ENCODE measurements around the gene MMP14.

MMP14 gene

DNA sequence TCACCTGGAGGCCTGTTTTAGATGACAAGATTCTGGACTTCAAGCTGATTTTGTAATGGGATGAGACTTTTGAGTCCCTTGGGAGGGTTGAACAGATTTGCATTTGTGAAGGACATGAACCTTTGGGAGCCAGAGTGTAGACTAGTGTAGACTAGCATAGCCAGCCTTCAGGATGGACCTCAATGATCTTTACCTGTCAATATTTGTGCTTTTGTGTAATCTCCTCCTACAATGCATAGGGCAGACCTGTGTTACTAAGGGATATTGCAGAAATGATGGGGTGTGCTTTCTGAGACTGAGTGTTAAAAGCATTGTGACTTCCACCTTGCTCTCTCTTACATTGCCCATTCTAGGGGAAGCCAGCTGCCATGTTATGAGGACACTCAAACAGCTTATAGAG lies 25.3 kb downstream of the MMP14 start:
- DNase-seq (ENCODE audit: low spot score): no peak

DNA sequence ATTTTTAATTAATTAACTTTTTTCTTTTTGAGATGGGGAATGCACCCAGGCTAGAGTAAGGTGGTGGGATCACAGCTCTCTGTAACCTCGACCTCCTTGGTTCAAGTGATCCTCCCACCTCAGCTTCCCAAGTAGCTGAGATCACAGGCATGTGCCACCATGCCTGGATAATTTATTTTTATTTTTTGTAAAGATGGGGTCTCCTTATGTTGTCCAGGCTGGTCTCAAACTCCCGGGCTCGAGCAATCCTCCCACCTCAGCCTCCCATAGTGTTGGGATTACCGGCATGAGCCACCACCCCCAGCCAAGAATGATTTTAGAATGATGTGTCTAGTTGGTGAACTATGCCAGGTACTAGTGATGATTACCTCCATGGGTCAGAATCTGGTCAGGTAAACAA lies 28.6 kb downstream of the MMP14 start:
- DNase-seq (ENCODE audit: low spot score): no peak

DNA sequence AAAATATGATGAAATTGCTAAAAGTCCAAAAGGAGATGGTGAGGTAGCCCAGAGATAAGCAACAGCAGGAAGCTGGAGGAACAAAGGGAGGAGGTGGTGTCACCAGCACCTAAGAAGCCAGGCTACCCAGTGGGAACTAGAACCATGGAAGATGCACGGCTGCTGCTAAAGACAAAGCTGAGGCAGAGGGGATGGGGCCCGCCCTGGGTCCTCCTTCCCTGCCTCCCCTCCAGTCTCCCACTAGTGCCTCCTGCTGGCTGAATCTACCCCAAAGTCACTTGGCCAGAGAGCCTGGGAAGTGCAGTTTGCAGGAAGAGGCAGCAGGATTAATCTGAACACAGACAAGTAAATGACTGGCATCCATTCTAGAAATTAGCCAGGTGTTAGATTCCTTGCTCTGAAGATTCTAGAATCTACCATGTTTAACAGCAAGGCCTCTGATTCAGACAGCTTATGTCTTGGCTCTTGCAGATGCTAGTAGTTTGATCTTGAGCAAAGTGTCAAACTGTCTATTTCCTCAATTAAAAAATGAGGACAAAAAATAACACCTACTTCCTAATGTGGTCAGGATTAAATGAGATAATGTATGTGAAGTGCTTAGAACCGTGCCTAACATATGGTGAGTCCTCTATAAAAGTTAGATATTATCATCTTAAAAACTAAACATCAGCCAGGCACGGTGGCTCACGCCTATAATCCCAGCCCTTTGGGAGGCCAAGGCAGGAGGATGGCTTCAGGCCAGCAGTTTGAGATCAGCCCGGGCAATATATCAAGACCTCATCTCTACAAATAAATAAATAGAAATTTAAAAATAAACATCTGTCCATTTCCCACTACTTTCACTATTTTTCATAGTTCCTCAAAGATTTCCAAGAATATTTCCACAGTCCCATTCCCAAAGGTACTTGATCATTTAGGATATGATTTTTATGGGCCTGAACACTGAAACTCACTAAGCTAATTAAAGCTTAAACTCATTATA lies 29.3 kb downstream of the MMP14 start:
- DNase-seq (ENCODE audit: low spot score): no peak

GRCh38 chr14:22866874-22867273 lies 30.5 kb downstream of the MMP14 start:
- DNase-seq (ENCODE audit: low spot score): no peak

DNA sequence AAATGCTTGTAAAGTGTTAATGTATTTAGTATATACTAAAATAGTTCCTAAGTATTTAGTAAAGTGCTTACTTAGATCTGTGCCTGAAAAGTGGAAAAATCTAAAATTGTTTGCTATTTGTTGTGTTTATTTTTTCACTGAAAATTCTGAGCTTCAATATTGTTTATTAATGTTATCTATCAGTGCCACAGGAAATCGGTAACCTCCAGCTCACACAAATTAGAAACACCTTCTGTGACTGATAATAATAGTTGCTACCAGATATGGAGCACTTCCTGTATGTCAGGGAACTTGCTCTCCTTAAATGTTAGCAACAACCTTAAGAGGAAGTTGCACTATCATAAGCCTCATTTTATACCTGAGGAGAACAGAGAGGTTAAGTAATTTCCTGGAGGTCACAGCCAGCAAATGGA lies 34.4 kb downstream of the MMP14 start:
- DNase-seq (ENCODE audit: low spot score): no peak

DNA sequence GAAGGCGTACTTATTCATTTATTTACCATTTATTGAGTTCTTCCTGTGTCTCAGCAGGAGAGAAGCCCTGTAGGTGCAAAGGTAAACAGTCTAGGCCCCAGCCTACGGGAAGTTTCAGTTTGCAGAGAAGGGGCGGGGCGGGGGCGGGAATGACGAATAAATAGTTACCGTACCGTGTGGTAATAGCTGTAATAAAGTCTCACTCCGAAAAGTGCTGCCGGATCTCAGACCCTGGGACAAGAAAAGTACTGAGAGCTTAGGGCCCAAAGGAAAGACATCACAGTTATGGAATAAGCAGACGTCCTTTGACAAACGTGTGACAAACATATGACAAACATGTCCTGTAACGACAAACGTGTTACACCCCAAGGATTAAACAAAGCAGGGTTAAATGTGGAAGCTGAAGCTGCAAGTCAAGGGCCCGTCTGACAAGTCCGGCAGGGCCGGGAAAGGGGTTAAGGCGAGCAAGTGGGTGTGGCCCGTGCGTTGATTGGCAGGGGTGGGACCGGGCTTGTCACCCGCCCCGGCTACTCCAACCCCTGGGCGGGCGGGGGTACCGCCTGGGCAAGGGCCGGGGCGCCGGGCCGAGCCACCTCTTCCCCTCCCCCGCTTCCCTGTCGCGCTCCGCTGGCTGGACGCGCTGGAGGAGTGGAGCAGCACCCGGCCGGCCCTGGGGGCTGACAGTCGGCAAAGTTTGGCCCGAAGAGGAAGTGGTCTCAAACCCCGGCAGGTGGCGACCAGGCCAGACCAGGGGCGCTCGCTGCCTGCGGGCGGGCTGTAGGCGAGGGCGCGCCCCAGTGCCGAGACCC lies 35.0 kb downstream of the MMP14 start, which contains the start of gene LRP10:
LRP10 (plus strand) TSS at position 517 of the 809 bp plus-strand sequence. CDS start 564 bp downstream, outside the sequence.
- peak; percentile 91 for DNase-seq (ENCODE audit: low spot score)

- DNase-seq (ENCODE audit: low spot score): peak; percentile 81
Measured at GRCh38 chr14:22872033-22872832, 35.8 kb downstream of the MMP14 start.

DNA sequence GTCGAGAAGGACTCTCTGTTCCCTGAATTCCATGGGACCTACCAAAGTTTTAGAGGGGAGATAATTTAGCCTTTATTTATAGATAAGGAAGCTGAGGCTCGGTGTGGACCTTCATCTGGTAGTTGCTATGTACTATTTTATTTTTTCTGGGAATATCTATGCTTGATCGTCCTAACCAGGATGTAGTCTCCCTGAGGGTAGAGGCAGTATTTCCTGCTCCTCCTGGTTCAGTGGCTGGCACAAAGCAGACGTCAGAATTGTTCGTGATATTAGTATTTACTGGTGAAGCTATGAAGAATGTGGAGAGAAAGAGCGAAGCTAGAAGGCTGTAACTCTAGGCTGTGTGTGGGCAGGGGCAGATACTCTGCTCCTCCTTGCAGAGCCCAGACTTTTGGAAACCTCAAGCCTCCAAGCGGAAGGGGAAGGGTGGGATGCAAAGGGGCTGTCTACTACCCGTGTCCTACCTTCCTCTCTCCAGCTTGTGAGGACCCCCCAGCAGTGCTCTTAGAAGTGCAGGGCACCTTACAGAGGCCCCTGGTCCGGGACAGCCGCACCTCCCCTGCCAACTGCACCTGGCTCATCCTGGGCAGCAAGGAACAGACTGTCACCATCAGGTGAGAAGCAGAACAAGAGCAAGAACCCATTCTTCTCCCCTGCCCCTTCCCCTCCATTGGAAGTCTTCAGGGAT lies 36.6 kb downstream of the MMP14 start:
- no peak for DNase-seq (ENCODE audit: low spot score)

- DNase-seq (ENCODE audit: low spot score): no peak
Measured at GRCh38 chr14:22875003-22875747, 38.8 kb downstream of the MMP14 start.

- no peak for DNase-seq (ENCODE audit: low spot score)
Measured at GRCh38 chr14:22875748-22876319, 39.4 kb downstream of the MMP14 start.

DNA sequence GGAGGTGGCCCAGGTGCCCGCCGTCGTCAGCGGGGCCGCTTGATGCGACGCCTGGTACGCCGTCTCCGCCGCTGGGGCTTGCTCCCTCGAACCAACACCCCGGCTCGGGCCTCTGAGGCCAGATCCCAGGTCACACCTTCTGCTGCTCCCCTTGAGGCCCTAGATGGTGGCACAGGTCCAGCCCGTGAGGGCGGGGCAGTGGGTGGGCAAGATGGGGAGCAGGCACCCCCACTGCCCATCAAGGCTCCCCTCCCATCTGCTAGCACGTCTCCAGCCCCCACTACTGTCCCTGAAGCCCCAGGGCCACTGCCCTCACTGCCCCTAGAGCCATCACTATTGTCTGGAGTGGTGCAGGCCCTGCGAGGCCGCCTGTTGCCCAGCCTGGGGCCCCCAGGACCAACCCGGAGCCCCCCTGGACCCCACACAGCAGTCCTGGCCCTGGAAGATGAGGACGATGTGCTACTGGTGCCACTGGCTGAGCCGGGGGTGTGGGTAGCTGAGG lies 40.7 kb downstream of the MMP14 start:
- DNase-seq (ENCODE audit: low spot score): no peak

DNA sequence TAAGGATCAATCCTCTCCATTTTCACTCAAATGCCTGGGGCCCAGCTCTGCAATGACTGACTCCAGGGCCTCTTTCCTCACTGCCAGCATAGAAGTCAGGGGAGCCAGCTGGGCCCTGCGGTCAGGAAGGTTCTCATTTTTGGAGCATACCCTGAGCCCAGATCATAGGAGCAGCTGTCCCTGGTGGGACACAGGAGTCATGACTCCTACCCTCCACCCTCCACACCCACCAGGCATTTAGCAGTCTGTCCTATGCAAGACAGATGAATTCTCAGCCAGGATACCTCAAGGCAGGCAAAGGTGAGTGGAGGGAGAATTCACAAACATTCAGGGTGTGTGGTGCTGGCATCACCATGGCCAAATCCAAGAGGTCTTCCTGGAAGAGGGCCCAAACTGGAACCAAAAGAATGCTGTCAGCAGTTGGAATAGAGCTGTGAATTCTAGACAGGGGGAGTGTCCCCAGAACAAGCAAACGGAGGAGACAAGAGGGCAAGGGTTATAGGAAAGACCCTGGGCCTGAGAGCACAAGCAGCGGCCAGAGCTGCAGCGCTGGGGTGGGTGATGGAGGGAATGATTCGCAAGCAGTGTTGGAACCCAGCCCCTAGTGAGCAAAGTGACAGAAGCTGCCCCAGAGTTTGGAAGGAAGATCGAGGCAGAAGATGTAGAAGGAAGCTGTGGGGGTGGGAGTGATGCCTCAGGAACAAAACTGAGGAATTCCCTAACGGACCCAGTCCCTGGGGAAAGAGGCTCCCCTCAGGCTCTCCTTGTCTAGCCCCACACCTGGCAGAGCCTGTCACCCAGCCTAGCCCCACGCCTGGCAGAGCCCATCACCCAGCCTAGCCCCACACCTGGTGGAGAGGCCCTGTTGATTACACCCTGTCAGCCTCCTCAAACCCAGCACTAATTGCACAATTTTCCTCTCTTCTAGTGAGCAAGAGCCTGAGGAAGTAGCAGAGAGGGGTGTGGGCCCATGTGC lies 42.2 kb downstream of the MMP14 start:
- no peak for DNase-seq (ENCODE audit: low spot score)

DNA sequence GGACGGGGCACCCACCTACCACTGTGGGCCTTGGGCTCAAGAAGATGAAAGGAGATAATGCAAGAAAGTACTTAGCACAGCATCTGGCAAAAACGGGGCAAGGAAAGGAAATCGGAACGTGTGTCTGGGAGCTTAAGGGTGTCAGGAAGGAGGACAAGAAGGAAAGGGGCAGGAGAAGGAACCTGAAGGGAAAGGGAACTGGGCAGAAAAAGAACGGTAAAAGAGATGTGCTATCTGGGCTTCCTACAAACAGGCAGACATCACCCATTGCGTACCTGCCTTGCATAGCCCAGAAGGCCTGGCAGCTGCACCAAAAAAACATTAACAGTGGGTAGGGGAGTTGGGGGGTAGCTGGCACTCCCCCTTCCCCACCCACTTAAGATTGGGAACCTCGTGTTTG lies 45.7 kb downstream of the MMP14 start:
- no peak for DNase-seq (ENCODE audit: low spot score)

- DNase-seq (ENCODE audit: low spot score): peak; percentile 70
Measured at GRCh38 chr14:22882529-22883172, 46.3 kb downstream of the MMP14 start.

DNA sequence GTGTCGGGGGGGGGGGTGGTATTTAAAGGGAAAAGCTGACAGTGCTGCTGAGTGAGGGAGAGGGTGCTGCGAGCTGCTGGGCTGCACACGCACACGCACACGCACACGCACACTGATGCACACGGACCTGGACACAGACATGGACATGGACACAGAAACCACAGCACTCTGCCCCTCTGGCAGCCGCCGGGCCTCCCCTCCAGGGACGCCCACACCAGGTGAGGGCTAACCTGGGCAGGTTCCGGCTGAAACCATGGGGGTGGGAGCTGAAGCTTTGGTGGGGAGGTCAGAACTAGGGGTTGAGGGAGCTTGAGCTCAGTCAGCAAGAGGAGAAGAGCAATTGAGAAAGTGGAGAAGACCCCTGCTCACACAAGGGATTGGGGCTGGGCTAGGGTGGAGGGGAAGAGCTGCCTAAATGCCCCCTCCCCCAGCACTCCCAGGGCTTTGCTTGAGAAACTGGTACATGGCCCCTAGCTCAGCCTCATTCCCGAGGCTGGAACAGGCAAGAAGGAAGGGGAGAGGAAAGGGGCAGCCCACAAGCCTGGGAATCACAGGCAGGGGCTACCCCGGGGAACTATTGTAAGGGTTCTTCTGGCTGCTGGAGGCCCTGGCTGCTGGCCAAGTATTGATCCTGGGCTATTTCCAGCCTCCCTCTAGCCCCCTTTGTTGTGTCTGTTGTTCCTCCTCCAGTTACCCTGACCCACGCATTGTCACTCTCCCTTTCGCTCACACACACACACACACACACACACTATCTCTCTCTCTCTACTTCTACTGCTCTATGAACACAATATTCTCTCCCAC lies 47.0 kb downstream of the MMP14 start, which contains the start of gene REM2:
REM2 (plus strand) TSS at position 50 of the 804 bp plus-strand sequence; CDS start at position 116, 66 bp downstream.
- DNase-seq (ENCODE audit: low spot score): no peak

GRCh38 chr14:22884076-22884737 lies 47.8 kb downstream of the MMP14 start:
- DNase-seq (ENCODE audit: low spot score): no peak

Data from AG20443 (cell line).